A673 (cell line): ENCODE results near the gene GAL3ST1. TPM values are rescaled to one million over a fixed set of nuclear protein-coding genes. Genes with fewer than 3 reads are reported as not detected.

ENCODE experiments used
- BruUV-seq: library from RNA; stranded (reverse); fragments of 400-500 nt; replicated peaks from 2 replicates; lab custom pipeline; 2021; lab: Mats Ljungman, UMichigan
- CTCF ChIA-PET: fragments of 300-600 bp; sonication (Branson Sonifier 250); formaldehyde crosslinking; loops from one replicate; lab custom pipeline; 2022; ENCODE audit warnings: antibody characterized with exemption; lab: Charles Lee
- POLR2A ChIA-PET: fragments of 300-600 bp; sonication (Branson Sonifier 250); formaldehyde crosslinking; loops from one replicate; lab custom pipeline; 2022; ENCODE audit warnings: antibody characterized with exemption; ENCODE audit not compliant: low non-redundant PET; lab: Charles Lee
- DNase-seq: peaks from one replicate; pipeline ENCODE4 v3.0.0-alpha.2; 2015; ENCODE audit warnings: low spot score
- H3K27ac ChIP-seq: fragments of 200-600 bp; sonication (generic); 2 replicates; pipeline ENCODE4 v1.5.1; 2016; ENCODE audit warnings: mixed run types, low read depth, mild to moderate bottlenecking, mixed read lengths, antibody characterized with exemption, low read length; ENCODE audit not compliant: poor library complexity, severe bottlenecking
- H3K27me3 ChIP-seq: fragments of 200-600 bp; sonication (generic); replicated peaks from 2 replicates; pipeline ENCODE4 v1.6.1; 2017; ENCODE audit warnings: mixed run types, low read depth, mild to moderate bottlenecking, mixed read lengths, antibody characterized with exemption, low read length; ENCODE audit not compliant: insufficient read depth, poor library complexity
- H3K36me3 ChIP-seq: fragments of 200-600 bp; sonication (generic); 2 replicates; pipeline ENCODE4 v1.6.1; 2016; ENCODE audit warnings: mixed run types, mild to moderate bottlenecking, mixed read lengths, antibody characterized with exemption, low read length; ENCODE audit not compliant: insufficient read depth, poor library complexity, severe bottlenecking
- H3K4me1 ChIP-seq: fragments of 200-600 bp; sonication (generic); 2 replicates; pipeline ENCODE4 v1.6.1; 2017; ENCODE audit warnings: mixed run types, mild to moderate bottlenecking, mixed read lengths, antibody characterized with exemption, low read length; ENCODE audit not compliant: insufficient read depth, poor library complexity, severe bottlenecking
- H3K4me3 ChIP-seq: fragments of 200-600 bp; sonication (generic); 2 replicates; pipeline ENCODE4 v1.5.1; 2016; ENCODE audit warnings: low read depth, mixed run types, mild to moderate bottlenecking, mixed read lengths, low read length; ENCODE audit not compliant: poor library complexity, severe bottlenecking
- H3K9me3 ChIP-seq: fragments of 200-600 bp; sonication (generic); 2 replicates; pipeline ENCODE4 v1.6.1; 2016; ENCODE audit warnings: mixed run types, low read depth, mild to moderate bottlenecking, mixed read lengths, antibody characterized with exemption, low read length; ENCODE audit not compliant: poor library complexity, severe bottlenecking
- EZH2 ChIP-seq: fragments of 200-600 bp; sonication (generic); IDR thresholded peaks from 2 replicates; pipeline ENCODE4 v1.6.1; 2017; ENCODE audit warnings: borderline replicate concordance, low read depth, mild to moderate bottlenecking, mixed read lengths, antibody characterized with exemption, low read length; ENCODE audit not compliant: poor library complexity, severe bottlenecking
- intact Hi-C: fragments of 100-400 bp; cut with micrococcal nuclease; formaldehyde crosslinking; loops from one replicate; pipeline ENCODE4 v1.10.0; 2022; ENCODE audit not compliant: unreplicated experiment
- total RNA-seq: library from RNA; stranded (reverse); gene quantifications from 2 replicates; pipeline ENCODE4 v1.2.3, GENCODE V29; 2021
- TF ChIP-seq, protein P1 (sequence below): fragments of 300-800, 200-600 bp; sonication (generic); conservative IDR thresholded peaks from 2 replicates; pipeline ENCODE4 v1.5.1; 2017; ENCODE audit warnings: low read depth, mild to moderate bottlenecking, antibody characterized with exemption, low read length, moderate library complexity, mixed read lengths

GAL3ST1 gene
- total RNA-seq, 1 experiment from 2014 or later = 0.58 TPM

DNA sequence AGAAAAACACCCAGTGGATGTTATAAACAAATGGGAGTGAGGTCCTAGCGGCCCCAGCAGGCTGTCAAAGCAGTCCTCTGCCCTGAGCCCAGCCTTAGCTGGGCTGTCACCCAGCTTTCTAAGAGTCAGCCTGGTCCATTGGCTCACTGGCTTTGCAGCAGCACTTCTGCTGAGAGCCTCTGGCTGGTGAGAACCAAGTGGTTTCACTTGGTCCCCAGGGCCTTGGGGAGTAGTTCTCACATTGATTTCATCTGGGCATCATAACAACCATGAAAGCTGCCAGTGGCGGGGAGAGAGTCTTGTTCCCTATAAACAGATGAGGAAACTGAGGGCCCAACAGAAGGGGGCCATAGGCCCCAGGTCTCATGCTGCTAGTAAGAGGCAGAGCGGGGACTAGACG lies 39.3 kb downstream of the GAL3ST1 start:
- TF ChIP-seq, protein P1, sequence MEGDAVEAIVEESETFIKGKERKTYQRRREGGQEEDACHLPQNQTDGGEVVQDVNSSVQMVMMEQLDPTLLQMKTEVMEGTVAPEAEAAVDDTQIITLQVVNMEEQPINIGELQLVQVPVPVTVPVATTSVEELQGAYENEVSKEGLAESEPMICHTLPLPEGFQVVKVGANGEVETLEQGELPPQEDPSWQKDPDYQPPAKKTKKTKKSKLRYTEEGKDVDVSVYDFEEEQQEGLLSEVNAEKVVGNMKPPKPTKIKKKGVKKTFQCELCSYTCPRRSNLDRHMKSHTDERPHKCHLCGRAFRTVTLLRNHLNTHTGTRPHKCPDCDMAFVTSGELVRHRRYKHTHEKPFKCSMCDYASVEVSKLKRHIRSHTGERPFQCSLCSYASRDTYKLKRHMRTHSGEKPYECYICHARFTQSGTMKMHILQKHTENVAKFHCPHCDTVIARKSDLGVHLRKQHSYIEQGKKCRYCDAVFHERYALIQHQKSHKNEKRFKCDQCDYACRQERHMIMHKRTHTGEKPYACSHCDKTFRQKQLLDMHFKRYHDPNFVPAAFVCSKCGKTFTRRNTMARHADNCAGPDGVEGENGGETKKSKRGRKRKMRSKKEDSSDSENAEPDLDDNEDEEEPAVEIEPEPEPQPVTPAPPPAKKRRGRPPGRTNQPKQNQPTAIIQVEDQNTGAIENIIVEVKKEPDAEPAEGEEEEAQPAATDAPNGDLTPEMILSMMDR = no peak
- TF ChIP-seq EZH2 = no peak
- Histone ChIP-seq H3K9me3 (no peaks in the 10 kb centered on the region), H3K4me3 (no peak overlapping the region), H3K36me3 (no peaks in the 10 kb centered on the region), H3K27me3 (no peaks in the 10 kb centered on the region), H3K4me1 (no peaks in the 10 kb centered on the region), H3K27ac (no peak overlapping the region)
- intact Hi-C loops = no loop called here
- CTCF ChIA-PET = no interaction called here
- BruUV-seq = no TSS peak
- DNase-seq = no peak
- POLR2A ChIA-PET = no interaction called here

DNA sequence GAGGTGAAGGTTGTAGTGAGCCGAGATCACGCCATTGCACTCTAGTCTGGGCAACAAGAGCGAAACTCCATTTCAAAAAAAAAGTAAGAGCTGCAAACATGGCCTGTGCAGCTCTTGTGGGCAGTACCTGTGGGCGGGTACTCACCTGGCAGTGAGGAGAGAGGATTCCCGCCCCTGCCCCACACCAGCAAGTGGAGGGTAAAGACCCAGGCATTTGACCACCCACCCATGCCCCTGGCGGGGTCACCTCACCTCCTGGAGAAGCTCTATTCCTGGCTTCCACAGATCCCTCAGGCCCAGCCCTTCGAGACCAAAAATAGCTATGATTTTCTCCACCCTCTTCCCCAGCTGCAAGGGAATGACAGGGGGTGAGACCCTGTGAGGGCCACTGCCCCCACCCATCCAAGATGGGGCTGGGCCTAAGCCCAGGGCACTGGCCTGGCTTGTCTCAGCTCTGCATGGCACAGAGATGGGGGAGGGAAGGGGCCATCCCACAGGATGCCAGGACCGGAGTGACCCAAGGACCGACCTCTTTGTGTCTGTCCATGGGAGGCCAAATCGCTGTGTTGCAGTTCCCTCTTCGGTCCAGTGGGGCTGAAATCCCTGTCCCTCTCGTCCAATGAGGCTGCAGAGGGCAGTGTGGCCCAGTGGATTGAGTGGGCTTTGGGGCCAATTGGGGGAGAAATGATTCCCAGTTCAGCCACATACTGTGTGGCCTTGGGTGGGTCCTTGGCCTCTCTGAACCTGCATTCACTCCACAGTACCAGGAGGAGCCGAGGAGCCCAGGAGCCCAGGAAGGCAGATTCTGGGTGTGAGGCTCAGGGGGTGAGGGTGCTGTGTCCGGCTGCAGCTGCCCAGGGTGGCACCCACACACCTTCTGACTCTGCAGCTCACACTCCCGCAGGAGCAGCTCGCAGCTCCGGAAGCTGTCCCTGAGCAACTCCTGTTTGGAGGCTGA lies 42.5 kb downstream of the GAL3ST1 start:
- POLR2A ChIA-PET = no interaction called here
- no peaks in the 10 kb centered on the region for H3K9me3 ChIP-seq
- H3K36me3 ChIP-seq = no peaks in the 10 kb centered on the region
- H3K27me3 ChIP-seq = no peaks in the 10 kb centered on the region
- CTCF ChIA-PET = no interaction called here
- no peak overlapping the region for H3K27ac ChIP-seq
- no peaks in the 10 kb centered on the region for H3K4me1 ChIP-seq
- no TSS peak for BruUV-seq
- DNase-seq = no peak
- intact Hi-C loops = no loop called here
- TF ChIP-seq, protein P1 = no peak
- no peak for TF ChIP-seq EZH2
- H3K4me3 ChIP-seq = no peak overlapping the region

DNA sequence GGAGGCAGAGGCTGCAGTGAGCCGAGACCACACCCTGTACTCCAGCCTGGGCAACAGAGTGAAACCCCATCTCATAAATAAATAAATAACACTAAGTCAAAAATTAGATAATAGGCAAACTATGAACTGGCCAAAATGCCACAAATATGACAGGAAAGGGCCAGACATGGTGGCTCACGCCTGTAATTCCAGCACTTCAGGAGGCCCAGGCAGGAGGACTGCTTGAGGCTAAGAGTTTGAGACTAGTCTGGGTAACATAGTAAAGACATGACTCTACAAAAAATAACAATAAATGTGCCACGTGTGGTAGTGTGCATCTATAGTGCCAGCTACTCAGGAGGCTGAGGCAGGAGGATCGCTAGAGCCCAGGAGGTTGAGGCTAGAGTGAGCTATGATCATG lies 47.8 kb downstream of the GAL3ST1 start:
- no TSS peak for BruUV-seq
- ChIA-PET CTCF (no interaction called here), POLR2A (no interaction called here)
- Histone ChIP-seq H3K27ac (no peak overlapping the region), H3K36me3 (no peaks in the 10 kb centered on the region), H3K4me1 (peaks cover 7% of the 10 kb centered on the region), H3K4me3 (no peak overlapping the region), H3K27me3 (no peaks in the 10 kb centered on the region), H3K9me3 (no peaks in the 10 kb centered on the region)
- intact Hi-C loops = no loop called here
- no peak for TF ChIP-seq EZH2
- TF ChIP-seq, protein P1 = no peak
- no peak for DNase-seq
